GM19455 (cell line): ENCODE results near the gene BSDC1.
"Not testable (repeated sequence)": the region's sequence is repeated elsewhere in the genome, so short reads cannot be mapped to it uniquely, and the experiment has no call there.

Experiments used
- ATAC-seq: cut with Tn5 transposase; IDR thresholded peaks from one replicate; pipeline ENCODE4 v1.9.1; 2021; ENCODE audit not compliant: unreplicated experiment

BSDC1 gene

GRCh38 chr1:32361308-32361673, 33.0 kb downstream of the BSDC1 start:
- ATAC-seq = no peak

DNA sequence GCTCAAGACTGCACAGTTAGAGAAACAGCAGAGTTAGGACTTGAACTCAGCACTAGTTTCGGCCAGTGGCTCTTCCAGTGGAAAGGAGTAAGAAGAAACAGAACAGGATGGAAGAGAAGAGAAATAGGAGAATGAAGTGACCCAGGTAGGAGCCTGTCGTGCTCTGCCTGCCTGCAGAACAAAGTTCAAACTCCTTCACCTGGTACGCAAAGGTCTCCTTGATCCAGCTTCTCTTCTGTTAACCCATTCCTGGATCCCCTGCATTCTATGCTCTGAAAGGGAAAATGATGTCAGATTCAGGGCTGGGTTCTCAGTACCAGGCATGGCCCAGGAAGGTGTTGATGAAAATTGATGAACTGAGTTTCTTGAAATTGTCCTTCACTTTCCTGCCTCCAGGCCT, 35.8 kb downstream of the BSDC1 start:
- no peak for ATAC-seq

- ATAC-seq = no peak
These were observed 36.6 kb downstream of the BSDC1 start for GRCh38 chr1:32357614-32358013.

GRCh38 chr1:32356478-32356877, 37.8 kb downstream of the BSDC1 start:
- ATAC-seq = no peak

GRCh38 chr1:32355778-32356177, 38.5 kb downstream of the BSDC1 start:
- ATAC-seq = not testable (repeated sequence)

- no peak for ATAC-seq
These were observed 40.2 kb downstream of the BSDC1 start for GRCh38 chr1:32353886-32354570.

- ATAC-seq = no peak
These were observed 40.8 kb downstream of the BSDC1 start for GRCh38 chr1:32353431-32353830.

DNA sequence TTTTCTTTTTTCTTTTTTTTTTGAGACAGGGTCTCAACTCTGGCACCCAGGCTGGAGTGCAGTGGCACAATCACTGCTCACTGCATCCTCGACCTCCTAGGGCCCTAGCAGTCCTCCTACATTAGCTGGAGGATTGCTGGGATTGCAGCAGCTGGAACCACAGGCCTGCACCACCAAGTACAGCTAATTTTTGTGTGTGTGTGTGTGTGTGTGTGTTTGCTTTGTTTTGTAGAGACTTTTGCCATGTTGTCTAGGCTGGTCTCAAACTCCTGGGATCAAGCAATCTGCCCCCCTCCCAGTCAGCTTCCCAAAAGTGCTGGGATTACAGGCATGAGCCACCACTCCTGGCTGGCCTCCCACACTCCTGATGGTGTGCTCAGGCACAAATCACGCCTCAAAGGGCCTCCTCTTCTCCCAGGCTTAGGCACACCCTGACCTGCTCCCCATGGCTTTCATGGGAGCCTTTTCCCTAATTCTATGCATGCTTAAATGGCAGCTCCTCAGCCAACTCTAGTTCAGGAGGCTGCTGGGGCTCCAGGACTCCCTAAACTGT, 41.3 kb downstream of the BSDC1 start:
- ATAC-seq = no peak

GRCh38 chr1:32352239-32352745, 41.9 kb downstream of the BSDC1 start:
- no peak for ATAC-seq

- peak; percentile 83 for ATAC-seq
These were observed 42.6 kb downstream of the BSDC1 start for GRCh38 chr1:32351399-32352238.

- ATAC-seq = peak; percentile 36
These were observed 43.3 kb downstream of the BSDC1 start for GRCh38 chr1:32350785-32351398.

DNA sequence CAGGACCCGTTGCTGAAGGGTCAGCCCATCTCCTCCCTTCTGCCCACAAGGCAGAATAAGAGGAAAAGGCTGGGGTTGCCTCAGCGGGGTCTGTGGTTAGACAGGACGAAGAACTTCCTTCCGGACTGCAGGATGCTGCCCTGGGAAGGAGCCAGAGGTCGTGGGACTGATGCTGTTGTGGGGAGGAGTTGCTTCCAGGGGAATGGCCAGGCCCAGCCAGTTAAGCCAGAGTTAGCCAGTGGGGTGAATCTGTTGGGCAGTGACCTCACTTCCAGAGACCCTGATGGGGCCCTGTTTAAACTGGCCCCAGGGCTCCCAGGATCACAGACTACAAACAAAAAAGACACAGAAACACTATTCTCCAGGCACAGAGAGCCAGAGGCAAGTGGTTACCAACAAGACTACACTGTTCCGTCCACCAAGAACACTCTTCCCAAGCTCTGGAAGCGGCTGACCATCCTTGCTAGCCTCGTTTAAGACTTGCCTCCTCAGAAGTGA, 45.0 kb downstream of the BSDC1 start:
- no peak for ATAC-seq

GRCh38 chr1:32346532-32347157, 47.6 kb downstream of the BSDC1 start:
- no peak for ATAC-seq

- no peak for ATAC-seq
These were observed 48.9 kb downstream of the BSDC1 start for GRCh38 chr1:32345289-32345827.

DNA sequence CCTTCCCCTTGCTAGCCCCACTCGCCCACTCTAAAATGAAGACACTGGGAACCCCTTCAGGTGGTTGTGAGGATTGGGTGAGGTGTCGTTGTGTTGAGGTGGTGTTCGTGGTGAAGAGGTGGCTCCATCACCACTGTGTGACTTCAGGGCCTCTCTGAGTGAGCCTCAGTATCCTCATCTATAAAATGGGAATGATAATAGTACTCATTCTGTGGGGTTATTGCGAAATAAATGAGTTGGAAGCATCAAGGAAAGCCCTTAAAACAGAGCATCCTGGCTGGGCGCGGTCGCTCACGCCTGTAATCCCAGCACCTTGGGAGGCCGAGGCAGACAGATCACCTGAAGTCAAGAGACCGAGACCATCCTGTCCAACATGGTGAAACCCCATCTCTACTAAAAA, 51.5 kb downstream of the BSDC1 start:
- no peak for ATAC-seq

- ATAC-seq = no peak
These were observed 52.3 kb downstream of the BSDC1 start for GRCh38 chr1:32341971-32342370.

DNA sequence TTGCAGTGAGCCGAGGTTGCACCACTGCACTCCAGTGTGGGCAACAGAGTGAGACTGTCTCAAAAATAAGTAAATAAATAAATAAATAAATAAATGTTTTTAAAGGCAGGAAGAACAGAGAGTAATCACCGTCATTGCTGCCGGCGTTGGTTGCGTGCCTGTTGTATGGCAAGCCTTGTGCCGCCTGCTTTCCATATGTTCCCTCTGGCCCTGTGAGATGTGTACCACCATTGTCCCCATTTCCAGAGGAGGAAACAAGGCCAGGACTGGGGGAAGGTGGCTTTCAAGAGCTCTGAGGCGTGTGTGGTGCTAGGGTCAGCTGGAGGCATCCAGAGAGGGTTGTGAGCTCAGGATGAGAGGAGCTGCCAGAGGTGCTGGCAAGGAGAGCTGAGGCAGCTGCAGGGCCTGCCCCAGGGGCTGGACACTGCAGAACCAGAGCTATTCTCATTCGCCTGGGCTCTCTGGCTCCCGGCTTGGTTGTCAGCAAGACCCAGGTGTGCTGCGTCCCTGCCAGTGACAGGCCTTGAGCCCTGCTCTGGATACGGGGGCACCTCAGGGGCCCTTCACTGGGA, 53.0 kb downstream of the BSDC1 start:
- no peak for ATAC-seq

DNA sequence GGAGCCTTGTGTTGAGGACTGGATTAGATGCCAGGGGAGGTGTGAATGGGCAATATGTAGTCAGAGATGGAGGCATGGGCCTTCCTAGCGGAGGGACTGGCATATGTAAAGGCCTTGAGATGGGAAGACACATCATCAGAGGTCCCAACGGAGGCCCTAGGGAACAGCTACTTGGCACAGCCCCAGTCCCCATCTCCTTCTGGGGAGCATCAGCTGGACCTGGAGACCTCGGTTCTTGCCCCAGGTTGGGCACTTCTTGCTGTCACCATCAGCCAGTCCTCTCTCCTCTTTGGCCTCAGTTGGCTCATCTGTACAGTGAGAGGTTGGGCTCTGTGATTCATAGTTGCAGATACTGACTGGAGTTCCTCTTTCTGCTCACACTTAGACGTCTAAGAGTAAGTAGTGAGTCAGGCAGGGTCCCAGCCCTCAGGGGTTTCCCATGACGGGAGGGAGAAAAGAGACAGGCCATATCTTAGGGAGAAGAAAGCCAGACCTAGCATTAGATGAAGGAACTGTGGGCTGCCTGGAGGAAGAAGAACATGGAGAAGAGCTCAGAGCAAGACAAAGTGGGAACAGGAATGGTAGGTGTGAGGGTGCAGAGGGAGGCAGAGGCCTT, 54.8 kb downstream of the BSDC1 start:
- ATAC-seq = no peak

DNA sequence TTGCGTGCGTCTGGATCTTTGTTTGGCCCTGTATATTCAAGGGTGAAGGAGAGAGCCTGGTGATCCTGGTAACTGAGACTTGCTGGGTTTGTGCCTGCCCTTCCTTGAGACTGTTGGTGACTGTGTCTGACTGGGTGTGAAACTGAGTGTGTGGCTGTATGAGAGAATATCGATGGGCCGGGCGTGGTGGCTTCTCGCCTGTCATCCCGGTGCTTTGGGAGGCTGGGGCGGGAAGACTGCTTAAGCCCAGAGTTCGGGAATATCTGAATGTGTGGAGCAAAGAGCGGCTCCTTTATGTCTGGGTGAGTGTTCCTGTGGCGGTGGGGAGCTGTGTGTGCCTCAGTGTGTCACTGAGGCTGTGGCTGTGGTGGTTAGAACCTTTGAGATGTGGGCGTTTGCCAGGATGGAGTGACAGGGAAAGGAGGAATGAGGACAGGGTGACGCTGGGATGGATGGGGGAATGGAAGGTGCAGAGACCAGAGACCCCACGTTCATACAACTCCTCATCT, 55.5 kb downstream of the BSDC1 start:
- no peak for ATAC-seq
